OCI-LY3 (cell line): ENCODE measurements around the gene TTLL11.

Experiments
- EZH2phosphoT487 ChIP-seq: fragments of 200-600 bp; shearing (Covaris generic); IDR thresholded peaks from 2 replicates; pipeline ENCODE4 v1.6.1; 2018; ENCODE audit warnings: antibody characterized with exemption, mixed run types, low read depth
- TF ChIP-seq, protein P1 (sequence below): fragments of 200-600, 300-600 bp; sonication (generic); IDR thresholded peaks from 2 replicates; pipeline ENCODE4 v1.5.1; 2014; ENCODE audit warnings: antibody characterized with exemption, low read length, low read depth

DNA sequence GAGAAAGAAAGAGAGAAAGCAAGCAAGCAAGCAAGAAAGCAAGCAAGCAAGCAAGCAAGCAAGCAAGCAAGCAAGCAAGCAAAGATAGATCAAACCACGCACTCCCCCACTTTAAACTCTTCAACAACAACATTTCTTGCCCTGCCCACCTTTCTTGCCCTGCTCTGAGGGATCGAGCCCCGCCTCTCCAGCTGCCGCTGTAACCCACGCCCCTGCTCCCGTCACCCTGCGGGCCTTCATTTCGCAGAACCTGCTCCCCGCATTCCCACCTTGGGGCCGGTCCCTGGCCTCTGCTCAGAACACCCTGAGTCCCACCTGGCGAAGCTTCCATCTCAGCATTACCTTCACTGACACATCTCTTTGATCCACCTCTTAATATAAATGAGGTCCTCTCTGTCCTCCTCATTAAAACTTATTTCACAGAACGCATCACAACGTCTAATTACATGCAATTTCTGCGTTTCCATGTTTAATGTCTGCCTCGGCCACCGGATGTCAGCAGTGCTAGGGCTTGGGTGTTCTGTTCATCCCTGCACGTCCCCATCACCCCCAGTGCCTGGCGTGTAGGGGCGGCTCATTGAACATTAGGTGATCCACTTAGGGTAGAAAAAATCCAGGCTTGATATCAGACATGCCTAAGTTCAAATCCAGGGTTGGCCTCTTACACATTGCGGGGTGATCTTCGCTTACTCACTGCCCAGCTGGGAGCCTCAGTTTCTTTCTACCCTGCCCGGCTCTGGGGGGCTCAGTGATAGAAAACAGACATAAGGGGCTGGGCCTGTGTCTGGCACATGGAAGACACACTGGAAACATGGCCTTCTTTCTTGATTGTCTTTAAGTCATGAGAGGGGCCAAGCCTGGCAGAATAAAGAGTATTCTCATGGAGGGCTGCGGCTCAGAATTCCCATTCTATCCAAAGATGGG is 254.1 kb downstream of the TTLL11 start:
- TF ChIP-seq, protein P1, sequence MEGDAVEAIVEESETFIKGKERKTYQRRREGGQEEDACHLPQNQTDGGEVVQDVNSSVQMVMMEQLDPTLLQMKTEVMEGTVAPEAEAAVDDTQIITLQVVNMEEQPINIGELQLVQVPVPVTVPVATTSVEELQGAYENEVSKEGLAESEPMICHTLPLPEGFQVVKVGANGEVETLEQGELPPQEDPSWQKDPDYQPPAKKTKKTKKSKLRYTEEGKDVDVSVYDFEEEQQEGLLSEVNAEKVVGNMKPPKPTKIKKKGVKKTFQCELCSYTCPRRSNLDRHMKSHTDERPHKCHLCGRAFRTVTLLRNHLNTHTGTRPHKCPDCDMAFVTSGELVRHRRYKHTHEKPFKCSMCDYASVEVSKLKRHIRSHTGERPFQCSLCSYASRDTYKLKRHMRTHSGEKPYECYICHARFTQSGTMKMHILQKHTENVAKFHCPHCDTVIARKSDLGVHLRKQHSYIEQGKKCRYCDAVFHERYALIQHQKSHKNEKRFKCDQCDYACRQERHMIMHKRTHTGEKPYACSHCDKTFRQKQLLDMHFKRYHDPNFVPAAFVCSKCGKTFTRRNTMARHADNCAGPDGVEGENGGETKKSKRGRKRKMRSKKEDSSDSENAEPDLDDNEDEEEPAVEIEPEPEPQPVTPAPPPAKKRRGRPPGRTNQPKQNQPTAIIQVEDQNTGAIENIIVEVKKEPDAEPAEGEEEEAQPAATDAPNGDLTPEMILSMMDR, result peak; percentile 39
- no peak for TF ChIP-seq EZH2phosphoT487
